Calu3 (cell line): ENCODE data around the gene STRBP. TPM values are rescaled to one million over a fixed set of nuclear protein-coding genes. Genes with fewer than 3 reads are reported as not detected.
A peak's percentile ranks its signal among the peaks of the same experiment; 100 is the strongest.
"Not testable (repeated sequence)": the region's sequence is repeated elsewhere in the genome, so short reads cannot be mapped to it uniquely, and the experiment has no call there.

ENCODE experiments used
- BruUV-seq: library from RNA; stranded (reverse); fragments of 400-500 nt; replicated peaks from 2 replicates; lab custom pipeline; 2021; lab: Mats Ljungman, UMichigan
- CTCF ChIA-PET: fragments of 300-600 bp; sonication (Branson Sonifier 250); formaldehyde crosslinking; loops from one replicate; lab custom pipeline; 2022; ENCODE audit warnings: antibody characterized with exemption; lab: Charles Lee
- DNase-seq: peaks from one replicate; pipeline ENCODE4 v3.0.0; 2022
- H3K27ac Mint-ChIP-seq: one replicate; pipeline ENCODE4 v1.8.0; 2022; ENCODE audit warnings: mixed read lengths; ENCODE audit not compliant: unreplicated experiment
- H3K27me3 Mint-ChIP-seq: one replicate; pipeline ENCODE4 v1.8.0; 2022; ENCODE audit warnings: mixed read lengths; ENCODE audit not compliant: unreplicated experiment
- H3K36me3 Mint-ChIP-seq: one replicate; pipeline ENCODE4 v1.8.0; 2022; ENCODE audit warnings: mild to moderate bottlenecking, moderate library complexity, mixed read lengths; ENCODE audit not compliant: insufficient read depth, unreplicated experiment
- H3K4me1 Mint-ChIP-seq: one replicate; pipeline ENCODE4 v1.8.0; 2022; ENCODE audit warnings: mild to moderate bottlenecking, low read depth, mixed read lengths; ENCODE audit not compliant: unreplicated experiment
- H3K4me3 Mint-ChIP-seq: one replicate; pipeline ENCODE4 v1.8.0; 2022; ENCODE audit warnings: mild to moderate bottlenecking, low read depth, moderate library complexity, mixed read lengths; ENCODE audit not compliant: unreplicated experiment
- H3K9me3 Mint-ChIP-seq: one replicate; pipeline ENCODE4 v1.8.0; 2022; ENCODE audit warnings: low read depth, mixed read lengths; ENCODE audit not compliant: unreplicated experiment
- intact Hi-C: fragments of 100-400 bp; cut with micrococcal nuclease; formaldehyde crosslinking; loops from one replicate; pipeline ENCODE4 v1.10.0; 2022; ENCODE audit not compliant: unreplicated experiment
- total RNA-seq: library from RNA; stranded (reverse); gene quantifications from 2 replicates; pipeline ENCODE4 v1.2.3, GENCODE V29; 2022
- TF ChIP-seq, protein P1 (sequence below): fragments of 200-600 bp; IDR thresholded peaks from one replicate; pipeline ENCODE4 v1.8.0; 2022; ENCODE audit warnings: antibody characterized with exemption; ENCODE audit not compliant: unreplicated experiment

The STRBP gene
- total RNA-seq, 1 experiment from 2014 or later: 27.3 TPM

GRCh38 chr9:123283048-123283408 lies 14.6 kb upstream of the STRBP start:
- no peak overlapping the region for H3K27ac Mint-ChIP-seq
- no TSS peak for BruUV-seq
- TF ChIP-seq, protein P1, sequence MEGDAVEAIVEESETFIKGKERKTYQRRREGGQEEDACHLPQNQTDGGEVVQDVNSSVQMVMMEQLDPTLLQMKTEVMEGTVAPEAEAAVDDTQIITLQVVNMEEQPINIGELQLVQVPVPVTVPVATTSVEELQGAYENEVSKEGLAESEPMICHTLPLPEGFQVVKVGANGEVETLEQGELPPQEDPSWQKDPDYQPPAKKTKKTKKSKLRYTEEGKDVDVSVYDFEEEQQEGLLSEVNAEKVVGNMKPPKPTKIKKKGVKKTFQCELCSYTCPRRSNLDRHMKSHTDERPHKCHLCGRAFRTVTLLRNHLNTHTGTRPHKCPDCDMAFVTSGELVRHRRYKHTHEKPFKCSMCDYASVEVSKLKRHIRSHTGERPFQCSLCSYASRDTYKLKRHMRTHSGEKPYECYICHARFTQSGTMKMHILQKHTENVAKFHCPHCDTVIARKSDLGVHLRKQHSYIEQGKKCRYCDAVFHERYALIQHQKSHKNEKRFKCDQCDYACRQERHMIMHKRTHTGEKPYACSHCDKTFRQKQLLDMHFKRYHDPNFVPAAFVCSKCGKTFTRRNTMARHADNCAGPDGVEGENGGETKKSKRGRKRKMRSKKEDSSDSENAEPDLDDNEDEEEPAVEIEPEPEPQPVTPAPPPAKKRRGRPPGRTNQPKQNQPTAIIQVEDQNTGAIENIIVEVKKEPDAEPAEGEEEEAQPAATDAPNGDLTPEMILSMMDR: no peak
- H3K4me3 Mint-ChIP-seq: no peak overlapping the region
- CTCF ChIA-PET: interaction anchor here (0.6 kb wide), 1 partner anchor 15 kb away, joined by 5 read pairs; no protein-coding TSS in a partner anchor
- DNase-seq: no peak
- no peaks in the 10 kb centered on the region for H3K9me3 Mint-ChIP-seq
- H3K36me3 Mint-ChIP-seq: no peaks in the 10 kb centered on the region
- no peaks in the 10 kb centered on the region for H3K4me1 Mint-ChIP-seq
- intact Hi-C loops: no loop called here
- no peaks in the 10 kb centered on the region for H3K27me3 Mint-ChIP-seq

GRCh38 chr9:123282362-123283047 lies 14.1 kb upstream of the STRBP start:
- no peak overlapping the region for H3K4me3 Mint-ChIP-seq
- no peaks in the 10 kb centered on the region for H3K9me3 Mint-ChIP-seq
- no peaks in the 10 kb centered on the region for H3K4me1 Mint-ChIP-seq
- intact Hi-C loops: no loop called here
- TF ChIP-seq, protein P1: no peak
- CTCF ChIA-PET: interaction anchor here (0.6 kb wide), 1 partner anchor 15 kb away, joined by 5 read pairs; no protein-coding TSS in a partner anchor
- BruUV-seq: no TSS peak
- H3K27me3 Mint-ChIP-seq: no peaks in the 10 kb centered on the region
- no peaks in the 10 kb centered on the region for H3K36me3 Mint-ChIP-seq
- DNase-seq: peak; percentile 41
- no peak overlapping the region for H3K27ac Mint-ChIP-seq

- no peak for DNase-seq
- Mint-ChIP-seq H3K27me3 (no peaks in the 10 kb centered on the region), H3K27ac (no peak overlapping the region), H3K9me3 (no peaks in the 10 kb centered on the region), H3K4me1 (no peaks in the 10 kb centered on the region), H3K36me3 (no peaks in the 10 kb centered on the region), H3K4me3 (no peak overlapping the region)
- no TSS peak for BruUV-seq
- intact Hi-C loops: no loop called here
- TF ChIP-seq, protein P1: no peak
- CTCF ChIA-PET: interaction anchor here (0.7 kb wide), 1 partner anchor 151 kb away, joined by 3 read pairs; no protein-coding TSS in a partner anchor
Observed at GRCh38 chr9:123281659-123282350, 13.4 kb upstream of the STRBP start.

GRCh38 chr9:123278879-123279493 lies 10.6 kb upstream of the STRBP start:
- H3K4me1 Mint-ChIP-seq, intact Hi-C loops, H3K4me3 Mint-ChIP-seq, H3K9me3 Mint-ChIP-seq, DNase-seq, BruUV-seq, H3K27ac Mint-ChIP-seq, CTCF ChIA-PET, H3K36me3 Mint-ChIP-seq, H3K27me3 Mint-ChIP-seq: not testable (repeated sequence)
